H1 (cell line): ENCODE data around the gene MESD. TPM values are rescaled to one million over a fixed set of nuclear protein-coding genes. Genes with fewer than 3 reads are reported as not detected.

Source experiments
- CTCF ChIA-PET: fragments of 300-600 bp; sonication (Branson Sonifier 250); formaldehyde crosslinking; loops from one replicate; lab custom pipeline; 2021; ENCODE audit not compliant: partially characterized antibody; lab: Charles Lee
- POLR2A ChIA-PET: fragments of 300-600 bp; sonication (Branson Sonifier 250); formaldehyde crosslinking; loops from one replicate; lab custom pipeline; 2021; ENCODE audit warnings: inconsistent platforms; ENCODE audit not compliant: partially characterized antibody; lab: Charles Lee
- DNase-seq, 2 experiments: peaks; one replicate each; pipeline versions ENCODE4 v3.0.0 to v3.0.0-alpha.2; 2010 to 2022; ENCODE audit warnings: low spot score in 2 of 2, low read depth in 1 of 2, mixed read lengths in 1 of 2
- FAIRE-seq: peaks from 2 replicates; lab custom pipeline; 2011; peaks lifted over from hg19 to GRCh38; lab: Jason Lieb, UNC
- H2AFZ ChIP-seq: 2 replicates; pipeline ENCODE4 v1.8.1; 2012; ENCODE audit warnings: low read length, inconsistent platforms
- H2AK5ac ChIP-seq: 2 replicates; pipeline ENCODE4 v1.6.1; 2013; ENCODE audit warnings: low read depth, low read length
- H2BK120ac ChIP-seq: replicated peaks from 2 replicates; pipeline ENCODE3; 2013; ENCODE audit warnings: low read depth, low read length, inconsistent platforms
- H2BK12ac ChIP-seq: 2 replicates; pipeline ENCODE4 v1.6.1; 2013; ENCODE audit warnings: low read depth, low read length
- H2BK15ac ChIP-seq: 2 replicates; pipeline ENCODE4 v1.6.1; 2013; ENCODE audit warnings: low read length
- H2BK20ac ChIP-seq: 2 replicates; pipeline ENCODE4 v1.6.1; 2013; ENCODE audit warnings: low read length
- H2BK5ac ChIP-seq: 2 replicates; pipeline ENCODE4 v1.6.1; 2013; ENCODE audit warnings: low read depth, low read length
- H3K14ac ChIP-seq: 2 replicates; pipeline ENCODE4 v1.6.1; 2013; ENCODE audit warnings: inconsistent platforms; ENCODE audit not compliant: insufficient read length
- H3K18ac ChIP-seq: 2 replicates; pipeline ENCODE4 v1.6.1; 2013; ENCODE audit warnings: low read length; ENCODE audit errors: extremely low read depth
- H3K23ac ChIP-seq: 2 replicates; pipeline ENCODE4 v1.6.1; 2013; ENCODE audit warnings: inconsistent platforms; ENCODE audit not compliant: insufficient read length
- H3K23me2 ChIP-seq: 2 replicates; pipeline ENCODE4 v1.6.1; 2013; ENCODE audit warnings: low read depth, low read length
- H3K27ac ChIP-seq: 2 replicates; pipeline ENCODE4 v1.6.1; 2011; ENCODE audit warnings: low read depth, low read length, inconsistent platforms
- H3K27me3 ChIP-seq, 4 experiments: replicated peaks in 1 of 4; 1 replicate in 1 of 4; 2 replicates in 3 of 4; pipeline versions ENCODE4 v1.6.1 to v1.8.1; 2011 to 2013; ENCODE audit warnings: low read length in 3 of 4, mild to moderate bottlenecking in 3 of 4, inconsistent platforms in 2 of 4, mixed read lengths in 2 of 4, moderate library complexity in 1 of 4; ENCODE audit not compliant: control insufficient read depth in 3 of 4, insufficient read depth in 3 of 4; ENCODE audit errors: extremely low read depth in 1 of 4
- H3K36me3 ChIP-seq, 4 experiments: 2 replicates each; pipeline versions ENCODE4 v1.6.1 to v1.8.1; 2011 to 2013; ENCODE audit warnings: mild to moderate bottlenecking in 4 of 4, low read length in 3 of 4, moderate library complexity in 2 of 4, control low read depth in 1 of 4, inconsistent platforms in 1 of 4; ENCODE audit not compliant: insufficient read depth in 4 of 4, control insufficient read depth in 2 of 4
- H3K4ac ChIP-seq: replicated peaks from 2 replicates; pipeline ENCODE3; 2013; ENCODE audit warnings: low read length, low read depth, mixed read lengths, inconsistent platforms; ENCODE audit not compliant: insufficient read length
- H3K4me1 ChIP-seq, 4 experiments: replicated peaks in 1 of 4; 1 replicate in 1 of 4; 2 replicates in 3 of 4; pipeline versions ENCODE4 v1.6.1 to v1.8.1; 2011 to 2013; ENCODE audit warnings: low read length in 3 of 4, inconsistent platforms in 2 of 4, mixed read lengths in 1 of 4; ENCODE audit not compliant: insufficient read depth in 4 of 4, control insufficient read depth in 3 of 4
- H3K4me2 ChIP-seq, 2 experiments: 2 replicates each; pipeline versions ENCODE4 v1.6.1 to v1.8.1; 2011 to 2013; ENCODE audit warnings: low read depth in 2 of 2, low read length in 2 of 2, control low read depth in 1 of 2, inconsistent platforms in 1 of 2, mild to moderate bottlenecking in 1 of 2; ENCODE audit not compliant: insufficient read depth in 1 of 2
- H3K4me3 ChIP-seq, 4 experiments: fragments of 200-600, 300-600 bp in 1 of 4; sonication (generic), shearing (Covaris generic), sonication (Bioruptor Twin) in 1 of 4; 2 replicates each; pipeline versions ENCODE4 v1.5.1 to v1.8.1; 2011 to 2016; ENCODE audit warnings: low read length in 4 of 4, low read depth in 3 of 4, control low read depth in 2 of 4, inconsistent platforms in 2 of 4, mild to moderate bottlenecking in 2 of 4, mixed read lengths in 1 of 4, moderate library complexity in 1 of 4; ENCODE audit not compliant: insufficient read depth in 2 of 4; ENCODE audit errors: extremely low read depth in 1 of 4
- H3K56ac ChIP-seq: replicated peaks from 2 replicates; pipeline ENCODE3; 2013; ENCODE audit warnings: low read depth, mild to moderate bottlenecking, mixed read lengths, low read length, inconsistent platforms; ENCODE audit not compliant: insufficient read length
- H3K79me1 ChIP-seq: 2 replicates; pipeline ENCODE4 v1.6.1; 2013; ENCODE audit warnings: low read depth, low read length, control low read depth
- H3K79me2 ChIP-seq, 2 experiments: 2 replicates each; pipeline versions ENCODE4 v1.6.1 to v1.8.1; 2012 to 2013; ENCODE audit warnings: low read length in 2 of 2, mild to moderate bottlenecking in 2 of 2, inconsistent platforms in 1 of 2; ENCODE audit not compliant: insufficient read depth in 2 of 2, control insufficient read depth in 1 of 2
- H3K9ac ChIP-seq, 4 experiments: replicated peaks in 1 of 4; 1 replicate in 1 of 4; 2 replicates in 3 of 4; pipeline versions ENCODE4 v1.6.1 to v1.8.1; 2011 to 2013; ENCODE audit warnings: low read depth in 3 of 4, low read length in 3 of 4, control low read depth in 2 of 4, mild to moderate bottlenecking in 2 of 4, moderate library complexity in 2 of 4, inconsistent platforms in 1 of 4; ENCODE audit errors: extremely low read depth in 1 of 4
- H3K9me3 ChIP-seq, 2 experiments: 2 replicates each; pipeline versions ENCODE4 v1.6.1 to v1.8.1; 2012 to 2013; ENCODE audit warnings: mild to moderate bottlenecking in 2 of 2, moderate library complexity in 2 of 2, control low read depth in 1 of 2, inconsistent platforms in 1 of 2, low read depth in 1 of 2, low read length in 1 of 2, mixed read lengths in 1 of 2; ENCODE audit not compliant: insufficient read depth in 2 of 2
- H4K20me1 ChIP-seq, 2 experiments: replicated peaks in 1 of 2; 2 replicates each; pipeline versions ENCODE3 to v1.8.1; 2011 to 2013; ENCODE audit warnings: inconsistent platforms in 2 of 2, low read length in 2 of 2, mild to moderate bottlenecking in 1 of 2; ENCODE audit not compliant: insufficient read depth in 2 of 2, control insufficient read depth in 1 of 2
- H4K5ac ChIP-seq: 2 replicates; pipeline ENCODE4 v1.6.1; 2013; ENCODE audit warnings: low read length, low read depth, mixed read lengths, inconsistent platforms; ENCODE audit not compliant: insufficient read length
- H4K8ac ChIP-seq: 2 replicates; pipeline ENCODE4 v1.8.0; 2013; ENCODE audit warnings: mild to moderate bottlenecking, moderate library complexity, low read length, inconsistent platforms; ENCODE audit not compliant: insufficient read depth; ENCODE audit errors: extremely low read depth
- H4K91ac ChIP-seq: replicated peaks from 2 replicates; pipeline ENCODE3; 2013; ENCODE audit warnings: low read length, mixed read lengths, inconsistent platforms; ENCODE audit not compliant: insufficient read length
- CBX5 ChIP-seq: fragments of 300-800, 300-1000 bp; sonication (generic); IDR thresholded peaks from 2 replicates; pipeline ENCODE4 v1.7.1; 2016; ENCODE audit warnings: antibody characterized with exemption, low read length, low read depth
- KDM4A ChIP-seq: IDR thresholded peaks from one replicate; pipeline ENCODE4 v1.7.1; 2012; ENCODE audit warnings: low read depth, mild to moderate bottlenecking, moderate library complexity, low read length, inconsistent platforms; ENCODE audit not compliant: severe bottlenecking
- MAX ChIP-seq: IDR thresholded peaks from 2 replicates; pipeline ENCODE4 v1.6.1; 2012; ENCODE audit warnings: inconsistent platforms
- WGBS, 2 experiments: shearing (Covaris generic) in 1 of 2; methylation state at CpG; one replicate each; pipeline versions ENCODE4 v1.1.6 to v1.1.7; 2013 to 2015; ENCODE audit warnings: low lambda C conversion rate in 2 of 2, mixed read lengths in 2 of 2, inconsistent platforms in 1 of 2, low coverage in 1 of 2, missing lambda C conversion rate in 1 of 2; ENCODE audit not compliant: insufficient replicate concordance in 2 of 2, insufficient coverage in 1 of 2, insufficient read length in 1 of 2; ENCODE audit errors: extremely low coverage in 1 of 2, missing lambda C conversion rate in 1 of 2; 5-methylcytosine and 5-hydroxymethylcytosine counted together
- polyA plus RNA-seq, 7 experiments: library from polyadenylated mRNA; depleted of rRNA in 3 of 7; stranded (reverse) in 5 of 7; unstranded in 2 of 7; fragments of >200 nt in 5 of 7; fragments of 200-250 nt in 2 of 7; gene quantifications; 1 replicate in 5 of 7; 2 replicates in 1 of 7; 4 replicates in 1 of 7; pipeline versions ENCODE4 v1.2.1 to v1.2.3, GENCODE V29; 2011 to 2013; ENCODE audit warnings: missing spikeins in 2 of 7, mixed read lengths in 2 of 7
- total RNA-seq: library from RNA; stranded (reverse); fragmentation: NEBNext Ultra II Directional; extraction: Animal tissue kit (Norgen Biotek cat#: 25700); gene quantifications from 2 replicates; pipeline ENCODE4 v1.2.1, GENCODE V29; 2021

MESD gene
- total and polyA plus RNA-seq, 2 of the 8 experiments (the other 6 are each of a cell fraction or from before 2014, with no cell fraction given): 11.0 to 28.3 TPM

GRCh38 chr15:80999623-81000036 is 10.0 kb upstream of the MESD start:
- TF ChIP-seq CBX5 (no peak), KDM4A (no peak), MAX (no peak)
- TF ChIP-seq, all 59 proteins: peak for 0

More at GRCh38 chr15:80999623-81000036, 10.0 kb upstream of the MESD start:
- no peak overlapping the region for H2AFZ ChIP-seq
- peaks cover 0 to 8% (median 5%) of the 10 kb centered on the region in 4 experiments; a peak in 4 of 7 replicates for H3K4me1 ChIP-seq
- no peak overlapping the region for H2BK5ac ChIP-seq
- H3K4me3 ChIP-seq: peak overlapping the region in 2 of 4 experiments; percentile 70 to 90; a peak in 5 of 8 replicates
- 78% methylated on average over 13 of the region's 13 CpGs; no CpG with 5 or more reads in 1 of the 2 experiments for WGBS, 2 experiments
- H3K27ac ChIP-seq: no peak overlapping the region
- H3K36me3 ChIP-seq: no peaks in the 10 kb centered on the region; a peak in 1 of 8 replicates
- no peak overlapping the region for H3K23ac ChIP-seq
- no peak overlapping the region for H2BK120ac ChIP-seq
- H4K5ac ChIP-seq: no peak overlapping the region
- no peak for FAIRE-seq
- no peak overlapping the region for H3K4ac ChIP-seq
- no peak overlapping the region for H2BK20ac ChIP-seq
- peaks cover 2 to 8% of the 10 kb centered on the region in 2 experiments for H4K20me1 ChIP-seq
- no peak overlapping the region for H2BK12ac ChIP-seq
- H3K14ac ChIP-seq: no peak overlapping the region
- no peak overlapping the region for H2AK5ac ChIP-seq
- H3K79me2 ChIP-seq: no peaks in the 10 kb centered on the region
- ChIA-PET POLR2A (interaction anchor here (1.9 kb wide), 1 partner anchor 11 kb away, joined by 7 read pairs; no protein-coding TSS in a partner anchor), CTCF (interaction anchor here (0.9 kb wide), 1 partner anchor 118 kb away, joined by 4 read pairs; no protein-coding TSS in a partner anchor)
- H3K9me3 ChIP-seq: no peaks in the 10 kb centered on the region; a peak in 1 of 4 replicates
- no peak overlapping the region for H3K9ac ChIP-seq
- H4K8ac ChIP-seq: no peak overlapping the region
- peaks cover 0 to 12% (median 9%) of the 10 kb centered on the region in 4 experiments; a peak in 5 of 7 replicates for H3K27me3 ChIP-seq
- H2BK15ac ChIP-seq: no peak overlapping the region
- H3K79me1 ChIP-seq: peaks cover 2% of the 10 kb centered on the region; the same call in 1 of the 2 replicates
- DNase-seq: no peak
- H3K18ac ChIP-seq: no peak overlapping the region
- peaks cover 17% of the 10 kb centered on the region; the same call in 1 of the 2 replicates for H3K23me2 ChIP-seq
- no peak overlapping the region for H3K56ac ChIP-seq
- no peak overlapping the region for H4K91ac ChIP-seq
- peak overlapping the region; percentile 76 to 80; a peak in 3 of 4 replicates for H3K4me2 ChIP-seq
